ENCODE measurements around the gene TKFC. TPM values are rescaled to one million over a fixed set of nuclear protein-coding genes. Genes with fewer than 3 reads are reported as not detected.

The TKFC gene
- total and polyA plus RNA-seq, 4 donors, result 15.7 to 134 (median 53.4) TPM

DNA sequence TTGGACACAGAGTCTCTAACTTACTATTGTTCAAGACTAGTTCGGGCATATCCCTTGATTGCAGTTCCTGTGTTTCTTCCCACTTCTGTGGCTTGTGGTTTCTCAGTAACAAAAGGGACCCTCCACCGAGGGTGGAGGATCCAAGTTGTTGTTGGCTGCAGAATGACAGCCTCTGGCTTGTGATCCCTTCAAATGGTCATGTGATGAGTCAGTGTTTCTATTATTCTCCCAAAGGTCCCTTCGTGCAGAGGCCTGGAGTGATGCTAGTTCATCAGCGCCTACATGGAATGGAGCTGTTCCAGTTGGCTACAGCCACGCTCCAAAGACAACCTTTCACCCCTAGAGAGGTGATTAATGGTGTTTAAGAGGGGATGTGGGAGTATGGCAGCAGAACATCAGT is 35.3 kb upstream of the TKFC start:
- no peak overlapping the region for H3K4me3 ChIP-seq (ENCODE audit: low read depth in 1 of 3, low read length in 3 of 3)
- no peak for DNase-seq (ENCODE audit: low spot score)
- no peaks in the 10 kb centered on the region for H3K27me3 ChIP-seq (ENCODE audit: control insufficient read depth in 4 of 4, insufficient read depth in 4 of 4, low read length in 3 of 4)
- H3K27ac ChIP-seq (ENCODE audit: low read depth in 1 of 2, low read length in 2 of 2), result peak overlapping the region in 1 of 2 donors; percentile 17
- TF ChIP-seq RXRA (IDR thresholded peaks at IDR 0.05), result peak in 1 of 2 donors; percentile 29
- peak in 1 of 2 donors; percentile 22 for TF ChIP-seq HNF4A (conservative IDR thresholded peaks at IDR 0.05)
- no peak for TF ChIP-seq HNF4G (IDR thresholded peaks at IDR 0.05)
- TF ChIP-seq, protein P1, sequence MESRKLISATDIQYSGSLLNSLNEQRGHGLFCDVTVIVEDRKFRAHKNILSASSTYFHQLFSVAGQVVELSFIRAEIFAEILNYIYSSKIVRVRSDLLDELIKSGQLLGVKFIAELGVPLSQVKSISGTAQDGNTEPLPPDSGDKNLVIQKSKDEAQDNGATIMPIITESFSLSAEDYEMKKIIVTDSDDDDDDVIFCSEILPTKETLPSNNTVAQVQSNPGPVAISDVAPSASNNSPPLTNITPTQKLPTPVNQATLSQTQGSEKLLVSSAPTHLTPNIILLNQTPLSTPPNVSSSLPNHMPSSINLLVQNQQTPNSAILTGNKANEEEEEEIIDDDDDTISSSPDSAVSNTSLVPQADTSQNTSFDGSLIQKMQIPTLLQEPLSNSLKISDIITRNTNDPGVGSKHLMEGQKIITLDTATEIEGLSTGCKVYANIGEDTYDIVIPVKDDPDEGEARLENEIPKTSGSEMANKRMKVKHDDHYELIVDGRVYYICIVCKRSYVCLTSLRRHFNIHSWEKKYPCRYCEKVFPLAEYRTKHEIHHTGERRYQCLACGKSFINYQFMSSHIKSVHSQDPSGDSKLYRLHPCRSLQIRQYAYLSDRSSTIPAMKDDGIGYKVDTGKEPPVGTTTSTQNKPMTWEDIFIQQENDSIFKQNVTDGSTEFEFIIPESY (IDR thresholded peaks at IDR 0.05), result no peak
- WGBS, result 47% methylated on average over 5 of the region's 5 CpGs
- peaks cover 3 to 43% (median 27%) of the 10 kb centered on the region in 4 donors for H3K4me1 ChIP-seq (ENCODE audit: control insufficient read depth in 4 of 4, insufficient read depth in 4 of 4, low read length in 3 of 4)
- H3K9me3 ChIP-seq (ENCODE audit: control insufficient read depth in 4 of 4, low read length in 3 of 4), result no peaks in the 10 kb centered on the region
- peaks cover 10 to 35% (median 29%) of the 10 kb centered on the region in 4 donors for H3K36me3 ChIP-seq (ENCODE audit: control insufficient read depth in 4 of 4, insufficient read depth in 3 of 4, low read depth in 1 of 4, low read length in 3 of 4)
- no peak overlapping the region for H3K9ac ChIP-seq (ENCODE audit: low read depth in 1 of 2, low read length in 2 of 2)

DNA sequence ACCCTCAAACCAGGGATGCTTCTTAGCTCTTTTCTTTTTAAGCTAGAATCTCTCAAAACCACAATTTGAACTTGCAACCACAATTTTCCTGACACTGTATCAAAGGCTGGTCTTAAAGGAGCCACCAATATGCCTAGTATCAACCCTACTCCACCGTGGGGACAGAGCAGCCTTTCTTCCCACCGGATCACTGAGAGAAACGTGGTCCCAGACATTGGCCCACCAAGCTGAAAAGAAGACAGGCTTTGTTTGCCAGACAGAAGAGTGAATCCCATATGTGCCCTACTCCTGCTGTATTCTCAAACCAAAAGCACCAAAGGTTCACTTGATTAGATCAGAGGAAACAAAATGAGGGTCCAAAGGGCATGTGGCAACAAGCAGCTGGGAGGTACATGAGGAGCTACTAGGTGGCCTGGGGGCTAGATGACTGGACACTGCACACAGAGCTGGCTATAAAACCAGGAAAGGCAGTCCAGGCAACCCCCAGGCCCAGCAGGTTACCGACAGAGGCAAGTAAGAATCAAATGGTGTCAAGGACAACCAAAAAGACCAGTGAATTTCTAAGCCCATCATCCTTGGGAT is 34.3 kb upstream of the TKFC start:
- no peak for DNase-seq (ENCODE audit: low spot score)
- Histone ChIP-seq H3K36me3 (ENCODE audit: control insufficient read depth in 4 of 4, insufficient read depth in 3 of 4, low read depth in 1 of 4, low read length in 3 of 4) (peaks cover 16 to 44% (median 35%) of the 10 kb centered on the region in 4 donors), H3K4me1 (ENCODE audit: control insufficient read depth in 4 of 4, insufficient read depth in 4 of 4, low read length in 3 of 4) (peaks cover 3 to 42% (median 26%) of the 10 kb centered on the region in 4 donors), H3K9ac (ENCODE audit: low read depth in 1 of 2, low read length in 2 of 2) (no peak overlapping the region), H3K4me3 (ENCODE audit: low read depth in 1 of 3, low read length in 3 of 3) (no peak overlapping the region), H3K27me3 (ENCODE audit: control insufficient read depth in 4 of 4, insufficient read depth in 4 of 4, low read length in 3 of 4) (no peaks in the 10 kb centered on the region), H3K27ac (ENCODE audit: low read depth in 1 of 2, low read length in 2 of 2) (peak overlapping the region; percentile 17 to 37), H3K9me3 (ENCODE audit: control insufficient read depth in 4 of 4, low read length in 3 of 4) (no peaks in the 10 kb centered on the region)
- 44% methylated on average over 4 of the region's 4 CpGs for WGBS
- TF ChIP-seq RAD21 (IDR thresholded peaks at IDR 0.05), result peak in 1 of 2 donors; percentile 47
- no peak for TF ChIP-seq REST (IDR thresholded peaks at IDR 0.05)
- TF ChIP-seq HNF4A (conservative IDR thresholded peaks at IDR 0.05), result peak; percentile 89 to 93
- no peak for TF ChIP-seq GABPA (IDR thresholded peaks at IDR 0.05 in 1 of 2, conservative IDR thresholded peaks at IDR 0.05 in 1 of 2)
- peak; percentile 90 for TF ChIP-seq HNF4G (IDR thresholded peaks at IDR 0.05)
- TF ChIP-seq YY1 (IDR thresholded peaks at IDR 0.05), result peak; percentile 33
- no peak for TF ChIP-seq FOXA2 (IDR thresholded peaks at IDR 0.05)
- no peak for TF ChIP-seq EGR1 (IDR thresholded peaks at IDR 0.05; ENCODE audit: low read depth in 2 of 2)
- peak; percentile 61 to 64 for TF ChIP-seq RXRA (IDR thresholded peaks at IDR 0.05)
- no peak for TF ChIP-seq MAX (IDR thresholded peaks at IDR 0.05)
- TF ChIP-seq, protein P2, sequence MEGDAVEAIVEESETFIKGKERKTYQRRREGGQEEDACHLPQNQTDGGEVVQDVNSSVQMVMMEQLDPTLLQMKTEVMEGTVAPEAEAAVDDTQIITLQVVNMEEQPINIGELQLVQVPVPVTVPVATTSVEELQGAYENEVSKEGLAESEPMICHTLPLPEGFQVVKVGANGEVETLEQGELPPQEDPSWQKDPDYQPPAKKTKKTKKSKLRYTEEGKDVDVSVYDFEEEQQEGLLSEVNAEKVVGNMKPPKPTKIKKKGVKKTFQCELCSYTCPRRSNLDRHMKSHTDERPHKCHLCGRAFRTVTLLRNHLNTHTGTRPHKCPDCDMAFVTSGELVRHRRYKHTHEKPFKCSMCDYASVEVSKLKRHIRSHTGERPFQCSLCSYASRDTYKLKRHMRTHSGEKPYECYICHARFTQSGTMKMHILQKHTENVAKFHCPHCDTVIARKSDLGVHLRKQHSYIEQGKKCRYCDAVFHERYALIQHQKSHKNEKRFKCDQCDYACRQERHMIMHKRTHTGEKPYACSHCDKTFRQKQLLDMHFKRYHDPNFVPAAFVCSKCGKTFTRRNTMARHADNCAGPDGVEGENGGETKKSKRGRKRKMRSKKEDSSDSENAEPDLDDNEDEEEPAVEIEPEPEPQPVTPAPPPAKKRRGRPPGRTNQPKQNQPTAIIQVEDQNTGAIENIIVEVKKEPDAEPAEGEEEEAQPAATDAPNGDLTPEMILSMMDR (IDR thresholded peaks at IDR 0.05; ENCODE audit: low read depth, low read length, missing input control), result no peak
- no peak for TF ChIP-seq FOXA1 (IDR thresholded peaks at IDR 0.05)
- TF ChIP-seq TAF1 (conservative IDR thresholded peaks at IDR 0.05), result no peak
- peak; percentile 91 for TF ChIP-seq SP1 (IDR thresholded peaks at IDR 0.05)
- TF ChIP-seq ATF3 (IDR thresholded peaks at IDR 0.05), result no peak
- TF ChIP-seq, protein P1 (IDR thresholded peaks at IDR 0.05), result no peak
- TF ChIP-seq NR2F2 (IDR thresholded peaks at IDR 0.05), result no peak
- TF ChIP-seq JUND (IDR thresholded peaks at IDR 0.05), result peak in 1 of 2 donors; percentile 20
